ENCODE measurements around the gene VAPA. TPM values are rescaled to one million over a fixed set of nuclear protein-coding genes. Genes with fewer than 3 reads are reported as not detected.
A peak's percentile ranks its signal among the peaks of the same experiment; 100 is the strongest.

The VAPA gene
- total RNA-seq, 2 experiments from 2014 or later = 146 to 152 TPM

- POLR2A ChIA-PET = interaction anchor here (0.6 to 0.7 kb wide), 2 partner anchors 35 to 92 kb away, joined by 3 read pairs; no protein-coding TSS in a partner anchor
- Mint-ChIP-seq H3K27me3 (peaks cover 5% of the 10 kb centered on the region), H3K36me3 (ENCODE audit: low read depth) (no peaks in the 10 kb centered on the region)
Measured at GRCh38 chr18:9878095-9878494, 35.7 kb upstream of the VAPA start.

GRCh38 chr18:9878783-9879242 is 35.0 kb upstream of the VAPA start:
- H3K27ac Mint-ChIP-seq = no peak overlapping the region
- CTCF ChIA-PET = no interaction called here
- intact Hi-C loops (cut with micrococcal nuclease) = no loop called here

More at GRCh38 chr18:9878095-9878494, 35.7 kb upstream of the VAPA start:
- no peak for TF ChIP-seq CTCF (IDR thresholded peaks at IDR 0.05)
- Mint-ChIP-seq H3K4me3 (no peak overlapping the region), H3K9me3 (no peaks in the 10 kb centered on the region), H3K4me1 (ENCODE audit: low read depth) (peaks cover 11% of the 10 kb centered on the region), H3K27ac (no peak overlapping the region)
- intact Hi-C loops (cut with micrococcal nuclease) = no loop called here
- ATAC-seq (no peak), DNase-seq (no peak)
- CTCF ChIA-PET = no interaction called here

GRCh38 chr18:9884090-9884489 is 29.7 kb upstream of the VAPA start:
- CTCF ChIA-PET = no interaction called here
- intact Hi-C loops (cut with micrococcal nuclease) = no loop called here
- H3K36me3 Mint-ChIP-seq (ENCODE audit: low read depth) = no peaks in the 10 kb centered on the region
- no peak overlapping the region for H3K4me3 Mint-ChIP-seq
- no peak for TF ChIP-seq CTCF (IDR thresholded peaks at IDR 0.05)
- no peaks in the 10 kb centered on the region for H3K4me1 Mint-ChIP-seq (ENCODE audit: low read depth)
- ATAC-seq (no peak), DNase-seq (no peak)
- H3K27me3 Mint-ChIP-seq = no peaks in the 10 kb centered on the region
- POLR2A ChIA-PET = no interaction called here
- H3K27ac Mint-ChIP-seq = no peak overlapping the region
- no peaks in the 10 kb centered on the region for H3K9me3 Mint-ChIP-seq

More at GRCh38 chr18:9878783-9879242, 35.0 kb upstream of the VAPA start:
- H3K4me3 Mint-ChIP-seq = no peak overlapping the region
- no peak for DNase-seq
- H3K27me3 Mint-ChIP-seq = peaks cover 5% of the 10 kb centered on the region
- peaks cover 11% of the 10 kb centered on the region for H3K4me1 Mint-ChIP-seq (ENCODE audit: low read depth)
- POLR2A ChIA-PET = interaction anchor here (0.7 kb wide), 1 partner anchor 34 kb away, joined by 3 read pairs; no protein-coding TSS in a partner anchor
- H3K9me3 Mint-ChIP-seq = no peaks in the 10 kb centered on the region
- no peak for TF ChIP-seq CTCF (IDR thresholded peaks at IDR 0.05)
- H3K36me3 Mint-ChIP-seq (ENCODE audit: low read depth) = no peaks in the 10 kb centered on the region
- ATAC-seq = no peak

- DNase-seq (no peak), ATAC-seq (no peak)
- Mint-ChIP-seq H3K27ac (no peak overlapping the region), H3K4me1 (ENCODE audit: low read depth) (no peaks in the 10 kb centered on the region), H3K27me3 (no peaks in the 10 kb centered on the region), H3K36me3 (ENCODE audit: low read depth) (no peaks in the 10 kb centered on the region), H3K4me3 (no peak overlapping the region), H3K9me3 (no peaks in the 10 kb centered on the region)
- TF ChIP-seq CTCF (IDR thresholded peaks at IDR 0.05) = no peak
- POLR2A ChIA-PET = no interaction called here
- intact Hi-C loops (cut with micrococcal nuclease) = no loop called here
- CTCF ChIA-PET = no interaction called here
Measured at GRCh38 chr18:9884532-9885140, 29.2 kb upstream of the VAPA start.

GRCh38 chr18:9885170-9886004 is 28.4 kb upstream of the VAPA start, which contains the start of gene TXNDC2:
TXNDC2 (plus strand) TSS chr18:9885973; CDS start chr18:9886681, 708 bp downstream.
- H3K27me3 Mint-ChIP-seq = no peaks in the 10 kb centered on the region
- H3K9me3 Mint-ChIP-seq = no peaks in the 10 kb centered on the region
- no peak within 1 kb of the TSS for H3K27ac Mint-ChIP-seq
- ATAC-seq (peak; percentile 37), DNase-seq (no peak)
- intact Hi-C loops (cut with micrococcal nuclease) = no loop called here
- TF ChIP-seq CTCF (IDR thresholded peaks at IDR 0.05) = no peak
- no peaks in the 10 kb centered on the region for H3K4me1 Mint-ChIP-seq (ENCODE audit: low read depth)
- CTCF ChIA-PET = no interaction called here
- H3K4me3 Mint-ChIP-seq = no peak within 1 kb of the TSS
- POLR2A ChIA-PET = no interaction called here
- no peaks in the 10 kb centered on the region for H3K36me3 Mint-ChIP-seq (ENCODE audit: low read depth)

Measured in activated CD8-positive, alpha-beta T cell treated with anti-CD3 and anti-CD28 coated beads for 36 hours (primary cell).